HepG2 (cell line): ENCODE measurements around the gene CLEC16A. TPM values are rescaled to one million over a fixed set of nuclear protein-coding genes. Genes with fewer than 3 reads are reported as not detected.

Experiments used
- ATAC-seq: fragments of 200-7000 bp; cut with Tn5 transposase; 3 replicates; pipeline ENCODE4 v1.9.1; 2020; ENCODE audit warnings: mild to moderate bottlenecking, moderate library complexity
- BruUV-seq: library from RNA; stranded (reverse); fragments of 400-500 nt; replicated peaks from 2 replicates; lab custom pipeline; 2021; lab: Mats Ljungman, UMichigan
- CTCF ChIA-PET: fragments of 300-600 bp; formaldehyde crosslinking; extraction: SDS; loops from one replicate; lab custom pipeline; 2021; ENCODE audit warnings: low total read pairs, inconsistent platforms, low intra/inter-chr PET ratio; lab: Yijun Ruan, JAX
- POLR2A ChIA-PET: fragments of 350-600 bp; sonication (Branson Sonifier 250); formaldehyde crosslinking; loops from one replicate; lab custom pipeline; 2020; ENCODE audit warnings: antibody characterized with exemption, inconsistent platforms; lab: Yijun Ruan, JAX
- DNase-seq: peaks from one replicate; pipeline ENCODE4 v3.0.0-alpha.2; 2015; ENCODE audit warnings: low spot score
- FAIRE-seq: peaks from 3 replicates; lab custom pipeline; 2011; peaks lifted over from hg19 to GRCh38; lab: Jason Lieb, UNC
- H2AFZ ChIP-seq: one replicate; pipeline ENCODE4 v1.6.1; 2011; ENCODE audit warnings: low read length, inconsistent platforms
- H3K27ac ChIP-seq: fragments of 300-600 bp; 3 replicates; pipeline ENCODE4 v1.8.0; 2011; ENCODE audit warnings: mixed run types, mild to moderate bottlenecking, mixed read lengths, low read length, inconsistent platforms; ENCODE audit not compliant: insufficient read depth; ENCODE audit errors: extremely low read length
- H3K27me3 ChIP-seq, 2 experiments: fragments of 200-600 bp in 1 of 2; 2 replicates in 1 of 2; 3 replicates in 1 of 2; pipeline versions ENCODE4 v1.6.0 to v1.8.0; 2011; ENCODE audit warnings: low read length in 2 of 2, mild to moderate bottlenecking in 2 of 2, moderate library complexity in 2 of 2, inconsistent platforms in 1 of 2; ENCODE audit not compliant: insufficient read depth in 2 of 2, control insufficient read depth in 1 of 2
- H3K36me3 ChIP-seq, 2 experiments: fragments of 200-600 bp in 1 of 2; replicated peaks in 1 of 2; 2 replicates in 1 of 2; 3 replicates in 1 of 2; pipeline versions ENCODE4 v1.5.1 to v1.8.0; 2011; ENCODE audit warnings: low read length in 2 of 2, inconsistent platforms in 1 of 2; ENCODE audit not compliant: insufficient read depth in 2 of 2, control insufficient read depth in 1 of 2
- H3K4me1 ChIP-seq: 2 replicates; pipeline ENCODE4 v1.5.1; 2012; ENCODE audit warnings: low read length, inconsistent platforms; ENCODE audit not compliant: insufficient read depth
- H3K4me2 ChIP-seq: 2 replicates; pipeline ENCODE4 v1.6.0; 2011; ENCODE audit warnings: low read depth, low read length, inconsistent platforms
- H3K4me3 ChIP-seq, 3 experiments: fragments of 200-600 bp in 1 of 3; sonication (generic), shearing (Covaris generic) in 1 of 3; replicated peaks in 1 of 3; 2 replicates each; pipeline ENCODE4 v1.5.1; 2011 to 2016; ENCODE audit warnings: low read length in 3 of 3, inconsistent platforms in 2 of 3, low read depth in 2 of 3, mild to moderate bottlenecking in 2 of 3, control low read depth in 1 of 3, mixed read lengths in 1 of 3; ENCODE audit not compliant: insufficient read depth in 1 of 3
- H3K79me2 ChIP-seq: one replicate; pipeline ENCODE4 v1.6.1; 2011; ENCODE audit warnings: low read length, inconsistent platforms; ENCODE audit not compliant: insufficient read depth
- H3K9ac ChIP-seq: 2 replicates; pipeline ENCODE4 v1.6.0; 2011; ENCODE audit warnings: mild to moderate bottlenecking, low read depth, low read length, inconsistent platforms; ENCODE audit not compliant: insufficient read depth
- H3K9me3 ChIP-seq: 2 replicates; pipeline ENCODE4 v1.5.1; 2012; ENCODE audit warnings: mild to moderate bottlenecking, low read length
- H4K20me1 ChIP-seq: 2 replicates; pipeline ENCODE4 v1.6.0; 2011; ENCODE audit warnings: inconsistent platforms, mild to moderate bottlenecking, low read length, moderate library complexity; ENCODE audit not compliant: insufficient read depth
- ATAD3A ChIP-seq: sonication (generic); formaldehyde crosslinking; IDR thresholded peaks from 2 replicates; pipeline ENCODE4 v1.4.0; 2020; ENCODE audit warnings: missing genetic modification reagents
- CBX1 ChIP-seq: IDR thresholded peaks from one replicate; pipeline ENCODE4 v1.6.1; 2016; ENCODE audit warnings: antibody characterized with exemption, low read depth
- CHD4 ChIP-seq: fragments of 200-600 bp; sonication (generic); IDR thresholded peaks from 2 replicates; pipeline ENCODE4 v1.7.0; 2017; ENCODE audit warnings: mild to moderate bottlenecking, low read length, borderline replicate concordance
- ELF4 ChIP-seq: sonication (generic); formaldehyde crosslinking; IDR thresholded peaks from 2 replicates; pipeline ENCODE4 v1.5.0; 2020; ENCODE audit warnings: missing genetic modification reagents, mild to moderate bottlenecking, moderate library complexity, borderline replicate concordance
- HMG20B ChIP-seq: conservative IDR thresholded peaks from 2 replicates; pipeline ENCODE4 v1.6.1; 2016; ENCODE audit warnings: missing genetic modification reagents, missing compliant biosample characterization
- NR1H2 ChIP-seq: sonication (generic); formaldehyde crosslinking; IDR thresholded peaks from 2 replicates; pipeline ENCODE4 v1.8.1; 2022; ENCODE audit warnings: low read depth, missing genetic modification reagents, borderline replicate concordance
- RARG ChIP-seq: sonication (generic); formaldehyde crosslinking; IDR thresholded peaks from 2 replicates; pipeline ENCODE4 v1.4.0; 2020; ENCODE audit warnings: low read depth, mild to moderate bottlenecking, missing genetic modification reagents
- STAT5B ChIP-seq: sonication (generic); formaldehyde crosslinking; IDR thresholded peaks from 2 replicates; pipeline ENCODE4 v1.4.0; 2020; ENCODE audit warnings: missing genetic modification reagents
- THAP8 ChIP-seq: sonication (generic); formaldehyde crosslinking; IDR thresholded peaks from 2 replicates; pipeline ENCODE4 v1.5.1; 2020; ENCODE audit warnings: missing genetic modification reagents, mild to moderate bottlenecking, borderline replicate concordance
- TOPORS ChIP-seq: sonication (generic); formaldehyde crosslinking; IDR thresholded peaks from 2 replicates; pipeline ENCODE4 v1.8.0; 2023; ENCODE audit warnings: mild to moderate bottlenecking, missing genetic modification reagents
- YY1 ChIP-seq: IDR thresholded peaks from 2 replicates; pipeline ENCODE4 v1.6.1; 2011; ENCODE audit warnings: low read length, low read depth, moderate library complexity, mild to moderate bottlenecking; ENCODE audit not compliant: insufficient read depth, insufficient replicate concordance
- ZNF572 ChIP-seq: sonication (generic); formaldehyde crosslinking; IDR thresholded peaks from 2 replicates; pipeline ENCODE4 v1.5.1; 2020; ENCODE audit warnings: mild to moderate bottlenecking, missing genetic modification reagents
- ZSCAN12 ChIP-seq: sonication (generic); formaldehyde crosslinking; IDR thresholded peaks from 2 replicates; pipeline ENCODE4 v1.9.0; 2021; ENCODE audit warnings: mild to moderate bottlenecking, missing genetic modification reagents
- WGBS: methylation state at CpG from one replicate; pipeline ENCODE4 v1.1.6; 2017; ENCODE audit warnings: low lambda C conversion rate; 5-methylcytosine and 5-hydroxymethylcytosine counted together
- in situ Hi-C: cut with HindIII; loops from 2 replicates; pipeline ENCODE4 v1.10.0; 2017; ENCODE audit warnings: low pct_unique_long_range_greater_than_20kb; ENCODE audit not compliant: extremely low pct_ligation_motif_present
- intact Hi-C: fragments of 100-400 bp; cut with micrococcal nuclease; formaldehyde crosslinking; loops from one replicate; pipeline ENCODE4 v1.10.0; 2022; ENCODE audit not compliant: unreplicated experiment
- polyA plus RNA-seq, 8 experiments: library from polyadenylated mRNA; depleted of rRNA in 3 of 8; stranded (reverse) in 7 of 8; unstranded in 1 of 8; fragments of >200 nt; fragmentation: Illumina TruSeq in 4 of 8; extraction: Trizol in 4 of 8; gene quantifications; 2 replicates each; pipeline versions ENCODE4 v1.2.1 to v1.2.3, GENCODE V29; 2011 to 2016; ENCODE audit warnings: low read depth in 4 of 8, missing spikeins in 1 of 8, mixed read lengths in 1 of 8; ENCODE audit not compliant: insufficient read depth in 1 of 8
- total RNA-seq, 5 experiments: library from RNA; depleted of rRNA; stranded (reverse); fragments of >200 nt; fragmentation: Illumina TruSeq; extraction: Trizol; gene quantifications; 2 replicates each; pipeline ENCODE4 v1.2.3, GENCODE V29; 2016; ENCODE audit warnings: low read depth in 1 of 5

Gene CLEC16A
- total and polyA plus RNA-seq, 2 of the 13 experiments (the other 11 are each of a cell fraction or from before 2014, with no cell fraction given) = 8.5 to 10.3 TPM

- H2AFZ ChIP-seq = no peak overlapping the region
- ChIA-PET CTCF (no interaction called here), POLR2A (interaction anchor here (1.3 kb wide), 1 partner anchor 10 kb away, joined by 3 read pairs; no protein-coding TSS in a partner anchor)
- in situ Hi-C loops = no loop called here
- H4K20me1 ChIP-seq = no peaks in the 10 kb centered on the region
- no peaks in the 10 kb centered on the region; a peak in 2 of 5 replicates for H3K36me3 ChIP-seq
- H3K4me1 ChIP-seq = peaks cover 17% of the 10 kb centered on the region
- no peak for FAIRE-seq
- no peak for DNase-seq
- H3K27ac ChIP-seq = no peak overlapping the region
- BruUV-seq = no TSS peak
- no peak overlapping the region for H3K4me3 ChIP-seq
- no peak overlapping the region for H3K4me2 ChIP-seq
- 96% methylated on average over 9 of the region's 9 CpGs for WGBS
- H3K9me3 ChIP-seq = no peaks in the 10 kb centered on the region
- ATAC-seq = no peak
- TF ChIP-seq HMG20B = no peak
- TF ChIP-seq ATAD3A (CRISPR knock-in tag) = no peak
- no peak for TF ChIP-seq CBX1
- TF ChIP-seq STAT5B (CRISPR knock-in tag) = no peak
- no peak for TF ChIP-seq CHD4
- TF ChIP-seq RARG = no peak
- TF ChIP-seq TOPORS = no peak
- intact Hi-C loops = no loop called here
- no peaks in the 10 kb centered on the region for H3K27me3 ChIP-seq
- H3K79me2 ChIP-seq = no peaks in the 10 kb centered on the region
- H3K9ac ChIP-seq = no peak overlapping the region
Observed at GRCh38 chr16:11057711-11058345, 113.5 kb downstream of the CLEC16A start.

GRCh38 chr16:11058832-11059231, 114.5 kb downstream of the CLEC16A start:
- in situ Hi-C loops (no loop called here), intact Hi-C loops (no loop called here)
- no peaks in the 10 kb centered on the region for H4K20me1 ChIP-seq
- DNase-seq = no peak
- TF ChIP-seq ELF4 (CRISPR knock-in tag) (no peak), THAP8 (CRISPR knock-in tag) (no peak), NR1H2 (CRISPR knock-in tag) (no peak), ZNF572 (CRISPR knock-in tag) (no peak), ZSCAN12 (CRISPR knock-in tag) (no peak), YY1 (no peak)
- H3K9me3 ChIP-seq = no peaks in the 10 kb centered on the region
- H3K27ac ChIP-seq = no peak overlapping the region
- no TSS peak for BruUV-seq
- WGBS = 93% methylated on average over 5 of the region's 5 CpGs
- H3K79me2 ChIP-seq = no peaks in the 10 kb centered on the region
- POLR2A ChIA-PET = interaction anchor here (1.3 kb wide), 1 partner anchor 9 kb away, joined by 3 read pairs; no protein-coding TSS in a partner anchor
- CTCF ChIA-PET = no interaction called here
- no peak for ATAC-seq
- H3K4me1 ChIP-seq = peaks cover 17% of the 10 kb centered on the region
- H3K4me2 ChIP-seq = no peak overlapping the region
- H2AFZ ChIP-seq = no peak overlapping the region
- FAIRE-seq = no peak
- H3K4me3 ChIP-seq = no peak overlapping the region
- H3K27me3 ChIP-seq = no peaks in the 10 kb centered on the region
- no peak overlapping the region for H3K9ac ChIP-seq
- H3K36me3 ChIP-seq = no peaks in the 10 kb centered on the region; a peak in 1 of 5 replicates
